CD14-positive monocyte (primary cell): ENCODE measurements around the gene PRUNE1. TPM values are rescaled to one million over a fixed set of nuclear protein-coding genes. Genes with fewer than 3 reads are reported as not detected.

Experiments used
- DNase-seq, 3 donors: peaks; one replicate each; pipeline ENCODE4 v3.0.0-alpha.2; 2011 to 2022
- H2AFZ ChIP-seq: 2 replicates; pipeline ENCODE4 v1.6.0; 2012; ENCODE audit warnings: mild to moderate bottlenecking, low read depth, low read length, inconsistent platforms; ENCODE audit not compliant: insufficient read depth, poor library complexity, severe bottlenecking
- H3K27ac ChIP-seq, 2 donors: 1 replicate in 1 of 2; 2 replicates in 1 of 2; pipeline ENCODE4 v1.5.1; 2012 to 2013; ENCODE audit warnings: low read length in 2 of 2, control low read depth in 1 of 2, inconsistent platforms in 1 of 2, low read depth in 1 of 2, mild to moderate bottlenecking in 1 of 2
- H3K27me3 ChIP-seq, 2 donors: one replicate each; pipeline versions ENCODE4 v1.6.0 to v1.6.1; 2011 to 2013; ENCODE audit warnings: low read length in 2 of 2; ENCODE audit not compliant: control insufficient read depth in 2 of 2, insufficient read depth in 2 of 2
- H3K36me3 ChIP-seq, 2 donors: replicated peaks in 1 of 2; 1 replicate in 1 of 2; 2 replicates in 1 of 2; pipeline versions ENCODE4 v1.5.1 to v1.6.1; 2012 to 2013; ENCODE audit warnings: low read length in 2 of 2, control low read depth in 1 of 2, inconsistent platforms in 1 of 2, mild to moderate bottlenecking in 1 of 2; ENCODE audit not compliant: insufficient read depth in 2 of 2, control insufficient read depth in 1 of 2
- H3K4me1 ChIP-seq, 2 donors: 1 replicate in 1 of 2; 2 replicates in 1 of 2; pipeline versions ENCODE4 v1.5.1 to v1.6.1; 2012 to 2013; ENCODE audit warnings: low read length in 2 of 2, control low read depth in 1 of 2, inconsistent platforms in 1 of 2, mild to moderate bottlenecking in 1 of 2, moderate library complexity in 1 of 2; ENCODE audit not compliant: insufficient read depth in 2 of 2, control insufficient read depth in 1 of 2
- H3K4me2 ChIP-seq: replicated peaks from 2 replicates; pipeline ENCODE3; 2012; ENCODE audit warnings: low read length, moderate library complexity, mild to moderate bottlenecking; ENCODE audit not compliant: poor library complexity, severe bottlenecking; ENCODE audit errors: extremely low read depth
- H3K4me3 ChIP-seq, 3 experiments: fragments of 200-600 bp in 1 of 3; sonication (generic) in 1 of 3; replicated peaks in 1 of 3; 1 replicate in 2 of 3; 2 replicates in 1 of 3; pipeline ENCODE4 v1.5.1; 2011 to 2013; ENCODE audit warnings: low read length in 3 of 3, mild to moderate bottlenecking in 3 of 3, control low read depth in 2 of 3, low read depth in 2 of 3, inconsistent platforms in 1 of 3, moderate library complexity in 1 of 3
- H3K79me2 ChIP-seq: 2 replicates; pipeline ENCODE4 v1.6.0; 2012; ENCODE audit warnings: mild to moderate bottlenecking, control low read depth, inconsistent platforms, low read length, moderate library complexity; ENCODE audit not compliant: insufficient read depth
- H3K9ac ChIP-seq: 2 replicates; pipeline ENCODE4 v1.6.0; 2017; ENCODE audit warnings: low read length, mild to moderate bottlenecking; ENCODE audit not compliant: insufficient read depth, poor library complexity, severe bottlenecking
- H3K9me3 ChIP-seq, 2 donors: replicated peaks in 1 of 2; 1 replicate in 1 of 2; 2 replicates in 1 of 2; pipeline versions ENCODE4 v1.5.1 to v1.6.1; 2012 to 2013; ENCODE audit warnings: low read length in 2 of 2, control low read depth in 1 of 2; ENCODE audit not compliant: control insufficient read depth in 1 of 2, insufficient read depth in 1 of 2
- H4K20me1 ChIP-seq: 2 replicates; pipeline ENCODE4 v1.6.0; 2012; ENCODE audit warnings: mild to moderate bottlenecking, low read length, control low read depth, moderate library complexity; ENCODE audit not compliant: insufficient read depth
- H3K27ac Mint-ChIP-seq, 7 donors: one replicate each; pipeline ENCODE4 v1.8.0; 2020; ENCODE audit warnings: mild to moderate bottlenecking in 7 of 7, mixed read lengths in 7 of 7, moderate library complexity in 6 of 7, inconsistent platforms in 2 of 7
- H3K27me3 Mint-ChIP-seq, 3 donors: one replicate each; pipeline ENCODE4 v1.8.0; 2021 to 2022; ENCODE audit warnings: low read depth in 3 of 3, mild to moderate bottlenecking in 3 of 3, mixed read lengths in 3 of 3, moderate library complexity in 3 of 3, inconsistent platforms in 1 of 3
- H3K36me3 Mint-ChIP-seq, 2 donors: one replicate each; pipeline ENCODE4 v1.8.0; 2020; ENCODE audit warnings: mixed read lengths in 2 of 2, inconsistent platforms in 1 of 2, mild to moderate bottlenecking in 1 of 2
- H3K4me1 Mint-ChIP-seq: one replicate; pipeline ENCODE4 v1.8.0; 2020; ENCODE audit warnings: mild to moderate bottlenecking, mixed read lengths
- H3K4me3 Mint-ChIP-seq, 2 donors: one replicate each; pipeline ENCODE4 v1.8.0; 2020; ENCODE audit warnings: mild to moderate bottlenecking in 2 of 2, mixed read lengths in 2 of 2, moderate library complexity in 1 of 2
- H3K9me3 Mint-ChIP-seq, 7 donors: one replicate each; pipeline ENCODE4 v1.8.0; 2020 to 2022; ENCODE audit warnings: mixed read lengths in 7 of 7, mild to moderate bottlenecking in 6 of 7, moderate library complexity in 6 of 7, inconsistent platforms in 2 of 7
- CTCF ChIP-seq: fragments of 200-600 bp; IDR thresholded peaks from one replicate; pipeline ENCODE4 v1.8.0; 2022; ENCODE audit warnings: antibody characterized with exemption, mild to moderate bottlenecking
- WGBS: methylation state at CpG from one replicate; pipeline ENCODE4 v1.1.5; 2013; ENCODE audit warnings: missing lambda C conversion rate; ENCODE audit not compliant: insufficient coverage; 5-methylcytosine and 5-hydroxymethylcytosine counted together
- intact Hi-C, 2 donors: fragments of 100-400 bp; cut with micrococcal nuclease; formaldehyde crosslinking; loops; one replicate each; pipeline versions ENCODE4 v1.15.0 to v1.15.1; 2023
- polyA plus RNA-seq, 3 donors: library from polyadenylated mRNA; depleted of rRNA in 1 of 3; unstranded in 2 of 3; stranded (reverse) in 1 of 3; fragments of 300-500 nt in 2 of 3; fragments of >200 nt in 1 of 3; fragmentation: Illumina TruSeq in 2 of 3; gene quantifications; 1 replicate in 2 of 3; 2 replicates in 1 of 3; pipeline ENCODE4 v1.2.3, GENCODE V29; 2012 to 2021

Gene PRUNE1
- polyA plus RNA-seq, 3 donors: 8.4 to 22.8 (median 22.6) TPM

- DNase-seq: peak; percentile 70 to 82 (median 71)
- Histone ChIP-seq H3K79me2 (no peaks in the 10 kb centered on the region), H3K27ac (no peak overlapping the region), H2AFZ (peak overlapping the region; percentile 7), H4K20me1 (no peaks in the 10 kb centered on the region), H3K4me3 (no peak overlapping the region), H3K4me2 (peak overlapping the region; percentile 4), H3K27me3 (no peaks in the 10 kb centered on the region), H3K9me3 (no peaks in the 10 kb centered on the region), H3K36me3 (peaks cover 17 to 46% of the 10 kb centered on the region in 2 donors), H3K9ac (no peak overlapping the region), H3K4me1 (peaks cover 4 to 7% of the 10 kb centered on the region in 2 donors)
- Mint-ChIP-seq H3K4me1 (peaks cover 3% of the 10 kb centered on the region), H3K4me3 (peak overlapping the region; percentile 51 to 66), H3K9me3 (no peaks in the 10 kb centered on the region), H3K27me3 (no peaks in the 10 kb centered on the region), H3K27ac (peak overlapping the region in 2 of 7 donors; percentile 54 to 70), H3K36me3 (peaks cover 33 to 64% of the 10 kb centered on the region in 2 donors)
- peak; percentile 75 for TF ChIP-seq CTCF
- intact Hi-C loops: loop anchor here in 1 of 2 donors (5.0 kb wide), 2 partner anchors 33 to 133 kb away; partner anchors contain the start of genes CDC42SE1 and TNFAIP8L2
- WGBS: 4% methylated on average over 4 of the region's 6 CpGs
Measured at GRCh38 chr1:151024540-151025146, 16.4 kb downstream of the PRUNE1 start.

GRCh38 chr1:151026460-151026859, 18.2 kb downstream of the PRUNE1 start:
- H3K4me3 ChIP-seq: no peak overlapping the region
- H3K9me3 ChIP-seq: no peaks in the 10 kb centered on the region
- H3K27ac ChIP-seq: no peak overlapping the region
- no peaks in the 10 kb centered on the region for H3K79me2 ChIP-seq
- H3K4me1 ChIP-seq: peaks cover 4 to 7% of the 10 kb centered on the region in 2 donors
- DNase-seq: no peak
- Mint-ChIP-seq H3K4me1 (peaks cover 3% of the 10 kb centered on the region), H3K9me3 (no peaks in the 10 kb centered on the region), H3K27ac (no peak overlapping the region), H3K4me3 (no peak overlapping the region), H3K36me3 (peaks cover 48 to 71% of the 10 kb centered on the region in 2 donors), H3K27me3 (no peaks in the 10 kb centered on the region)
- no peak overlapping the region for H3K4me2 ChIP-seq
- TF ChIP-seq CTCF: no peak
- intact Hi-C loops: loop anchor here in 1 of 2 donors (5.0 kb wide), 1 partner anchor 131 kb away; the partner anchor contains the start of gene TNFAIP8L2
- no peaks in the 10 kb centered on the region for H4K20me1 ChIP-seq
- no peak overlapping the region for H3K9ac ChIP-seq
- H3K27me3 ChIP-seq: no peaks in the 10 kb centered on the region
- no peak overlapping the region for H2AFZ ChIP-seq
- peaks cover 28 to 64% of the 10 kb centered on the region in 2 donors for H3K36me3 ChIP-seq
